Body of pancreas (tissue), 4 donors: Measurements from ENCODE around the gene MEF2D.

Experiments
- POLR2A ChIP-seq, 3 donors: fragments of 450-650 bp; IDR thresholded peaks; one replicate each; pipeline ENCODE4 v1.6.1; 2016; ENCODE audit warnings: antibody characterized with exemption in 3 of 3, mild to moderate bottlenecking in 2 of 3
- TF ChIP-seq, protein P1 (sequence below), 7 experiments: fragments of 450-650 bp in 4 of 7; fragments of 200-600 bp in 3 of 7; sonication (generic) in 3 of 7; IDR thresholded peaks; one replicate each; pipeline ENCODE4 v1.5.1; 2016 to 2019; ENCODE audit warnings: antibody characterized with exemption in 7 of 7

DNA sequence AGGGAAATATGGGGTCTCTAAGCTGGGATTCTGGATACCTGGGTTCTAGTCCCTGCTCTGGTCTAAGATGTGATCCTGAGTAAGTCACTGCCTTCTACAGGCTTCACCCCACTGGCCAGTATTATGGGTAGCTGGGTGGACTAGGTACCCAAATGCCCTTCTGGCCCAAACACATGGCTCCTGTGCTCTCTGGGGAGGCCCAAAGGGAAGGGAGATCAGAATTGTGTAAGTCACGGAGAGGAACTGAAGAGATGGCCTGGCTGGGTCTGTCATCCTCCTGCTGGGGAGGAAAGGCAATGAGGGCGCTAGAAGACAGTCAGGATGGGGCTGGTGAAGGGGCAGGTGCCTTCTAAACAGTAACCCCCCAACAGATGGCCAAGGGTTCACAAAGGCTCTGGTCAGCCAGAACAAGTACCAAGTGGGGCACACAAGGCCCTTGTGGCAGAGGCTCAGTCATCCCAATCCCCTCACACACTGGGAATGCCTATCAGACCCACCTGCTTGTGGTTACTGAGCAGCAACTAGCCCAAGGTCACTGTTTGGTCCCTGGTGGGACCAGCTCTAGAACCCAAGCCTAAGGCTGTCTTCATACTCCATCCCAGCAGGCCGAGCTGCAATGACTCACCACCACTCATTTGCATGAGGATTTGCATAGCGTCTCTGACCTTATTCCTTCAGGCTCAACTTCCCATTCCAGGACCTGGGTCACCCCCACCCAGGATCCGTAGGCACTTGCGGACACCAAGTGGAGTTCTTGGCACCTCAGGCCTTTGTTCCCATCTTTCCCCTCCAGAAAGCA, 9.2 kb downstream of the MEF2D start:
- TF ChIP-seq, protein P1, sequence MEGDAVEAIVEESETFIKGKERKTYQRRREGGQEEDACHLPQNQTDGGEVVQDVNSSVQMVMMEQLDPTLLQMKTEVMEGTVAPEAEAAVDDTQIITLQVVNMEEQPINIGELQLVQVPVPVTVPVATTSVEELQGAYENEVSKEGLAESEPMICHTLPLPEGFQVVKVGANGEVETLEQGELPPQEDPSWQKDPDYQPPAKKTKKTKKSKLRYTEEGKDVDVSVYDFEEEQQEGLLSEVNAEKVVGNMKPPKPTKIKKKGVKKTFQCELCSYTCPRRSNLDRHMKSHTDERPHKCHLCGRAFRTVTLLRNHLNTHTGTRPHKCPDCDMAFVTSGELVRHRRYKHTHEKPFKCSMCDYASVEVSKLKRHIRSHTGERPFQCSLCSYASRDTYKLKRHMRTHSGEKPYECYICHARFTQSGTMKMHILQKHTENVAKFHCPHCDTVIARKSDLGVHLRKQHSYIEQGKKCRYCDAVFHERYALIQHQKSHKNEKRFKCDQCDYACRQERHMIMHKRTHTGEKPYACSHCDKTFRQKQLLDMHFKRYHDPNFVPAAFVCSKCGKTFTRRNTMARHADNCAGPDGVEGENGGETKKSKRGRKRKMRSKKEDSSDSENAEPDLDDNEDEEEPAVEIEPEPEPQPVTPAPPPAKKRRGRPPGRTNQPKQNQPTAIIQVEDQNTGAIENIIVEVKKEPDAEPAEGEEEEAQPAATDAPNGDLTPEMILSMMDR (IDR thresholded peaks at IDR 0.05) = no peak
- TF ChIP-seq POLR2A (IDR thresholded peaks at IDR 0.05) = no peak
